Common myeloid progenitor, CD34-positive (primary cell): ENCODE measurements around the gene LRP1B.

Experiments used
- CTCF ChIA-PET: fragments of 350-600 bp; sonication (Branson Sonifier 250); formaldehyde crosslinking; loops from one replicate; lab custom pipeline; 2021; ENCODE audit warnings: antibody characterized with exemption; lab: Charles Lee
- POLR2A ChIA-PET: fragments of 350-600 bp; sonication (Branson Sonifier 250); formaldehyde crosslinking; loops from one replicate; lab custom pipeline; 2021; ENCODE audit warnings: antibody characterized with exemption; lab: Charles Lee
- DNase-seq, 3 donors: peaks; one replicate each; pipeline versions ENCODE4 v3.0.0 to v3.0.0-alpha.2; 2013
- H3K27ac ChIP-seq, 2 experiments: 1 replicate in 1 of 2; 2 replicates in 1 of 2; pipeline ENCODE4 v1.7.0; 2013; ENCODE audit warnings: inconsistent platforms in 2 of 2, low read length in 2 of 2, mild to moderate bottlenecking in 2 of 2, low read depth in 1 of 2, moderate library complexity in 1 of 2; ENCODE audit not compliant: severe bottlenecking in 2 of 2, insufficient read depth in 1 of 2, poor library complexity in 1 of 2
- H3K27me3 ChIP-seq, 5 experiments: replicated peaks in 2 of 5; 1 replicate in 3 of 5; 2 replicates in 2 of 5; pipeline versions ENCODE4 v1.6.1 to v1.7.0; 2013; ENCODE audit warnings: low read length in 4 of 5, mild to moderate bottlenecking in 2 of 5, moderate library complexity in 2 of 5, inconsistent platforms in 1 of 5; ENCODE audit not compliant: insufficient read depth in 5 of 5, control insufficient read depth in 4 of 5
- H3K36me3 ChIP-seq, 4 experiments: 1 replicate in 2 of 4; 2 replicates in 2 of 4; pipeline versions ENCODE4 v1.6.1 to v1.7.0; 2013; ENCODE audit warnings: low read length in 3 of 4, control low read depth in 1 of 4, mild to moderate bottlenecking in 1 of 4; ENCODE audit not compliant: control insufficient read depth in 4 of 4, insufficient read depth in 4 of 4
- H3K4me1 ChIP-seq, 4 experiments: 1 replicate in 3 of 4; 2 replicates in 1 of 4; pipeline versions ENCODE4 v1.6.1 to v1.7.1; 2013; ENCODE audit warnings: low read length in 3 of 4, mild to moderate bottlenecking in 3 of 4, control low read depth in 1 of 4, inconsistent platforms in 1 of 4, moderate library complexity in 1 of 4; ENCODE audit not compliant: control insufficient read depth in 4 of 4, insufficient read depth in 4 of 4; ENCODE audit errors: control extremely low read depth in 1 of 4
- H3K4me3 ChIP-seq, 7 experiments: 1 replicate in 4 of 7; 2 replicates in 3 of 7; pipeline versions ENCODE4 v1.5.1 to v1.7.0; 2013; ENCODE audit warnings: mild to moderate bottlenecking in 7 of 7, low read length in 6 of 7, moderate library complexity in 6 of 7, inconsistent platforms in 2 of 7, low read depth in 2 of 7, control low read depth in 1 of 7; ENCODE audit not compliant: insufficient read depth in 4 of 7, control insufficient read depth in 1 of 7; ENCODE audit errors: extremely low read depth in 1 of 7
- H3K9me3 ChIP-seq, 5 experiments: 1 replicate in 4 of 5; 2 replicates in 1 of 5; pipeline versions ENCODE4 v1.6.1 to v1.7.1; 2013; ENCODE audit warnings: low read length in 4 of 5, mild to moderate bottlenecking in 2 of 5, inconsistent platforms in 1 of 5, low read depth in 1 of 5, moderate library complexity in 1 of 5; ENCODE audit not compliant: control insufficient read depth in 4 of 5, insufficient read depth in 2 of 5; ENCODE audit errors: control extremely low read depth in 1 of 5
- WGBS: methylation state at CpG from one replicate; pipeline ENCODE4 v1.1.5; 2013; ENCODE audit not compliant: insufficient coverage; 5-methylcytosine and 5-hydroxymethylcytosine counted together

The LRP1B gene

DNA sequence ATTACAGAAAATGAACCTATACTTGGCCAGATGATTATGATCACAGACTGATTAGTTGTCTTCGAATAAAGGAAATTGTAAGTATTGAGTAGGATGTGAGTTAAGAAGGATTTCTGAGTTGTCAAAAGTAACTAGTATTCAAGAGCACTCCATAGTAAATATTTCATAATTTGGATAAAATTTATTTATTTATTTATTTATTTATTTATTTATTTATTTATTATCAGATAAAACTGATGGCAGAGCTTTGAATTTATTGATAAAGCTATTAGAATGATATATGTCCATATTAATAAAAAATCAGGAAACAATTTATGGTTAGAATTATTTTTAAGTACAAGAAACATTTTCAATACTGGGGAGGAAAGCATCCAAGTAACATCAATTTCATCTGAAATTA is 1634.1 kb downstream of the LRP1B start:
- H3K27ac ChIP-seq, result no peak overlapping the region
- no peaks in the 10 kb centered on the region for H3K9me3 ChIP-seq
- CTCF ChIA-PET, result no interaction called here
- no peaks in the 10 kb centered on the region for H3K4me1 ChIP-seq
- H3K36me3 ChIP-seq, result no peaks in the 10 kb centered on the region
- no CpG with 5 or more reads among the region's 1 CpG for WGBS
- POLR2A ChIA-PET, result no interaction called here
- DNase-seq, result no peak
- no peaks in the 10 kb centered on the region for H3K27me3 ChIP-seq
- H3K4me3 ChIP-seq, result no peak overlapping the region

DNA sequence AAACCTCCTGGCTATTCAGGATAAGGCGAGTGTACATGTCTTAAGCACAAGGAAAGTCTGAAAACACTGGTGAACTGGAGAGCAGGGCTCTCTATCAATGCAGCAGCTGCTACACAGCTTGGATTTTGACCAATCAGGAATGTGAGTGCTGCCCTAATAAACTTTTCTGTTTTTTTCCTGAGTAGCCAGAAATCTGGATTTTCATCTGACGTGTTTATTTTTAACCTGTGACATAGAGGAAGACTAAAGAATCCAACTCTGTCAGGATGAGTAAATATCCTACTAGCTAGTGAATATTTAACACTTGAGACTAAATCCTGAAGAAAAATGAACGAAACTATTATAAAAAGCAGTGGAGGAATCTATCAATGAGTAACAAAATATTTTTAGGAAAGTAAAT is 1638.9 kb downstream of the LRP1B start:
- H3K4me1 ChIP-seq, result no peaks in the 10 kb centered on the region
- H3K36me3 ChIP-seq, result no peaks in the 10 kb centered on the region
- H3K27me3 ChIP-seq, result no peaks in the 10 kb centered on the region
- no peak overlapping the region for H3K27ac ChIP-seq
- no peak overlapping the region for H3K4me3 ChIP-seq
- 100% methylated on average over 1 of the region's 3 CpGs for WGBS
- ChIA-PET CTCF (no interaction called here), POLR2A (no interaction called here)
- H3K9me3 ChIP-seq, result no peaks in the 10 kb centered on the region
- no peak for DNase-seq

DNA sequence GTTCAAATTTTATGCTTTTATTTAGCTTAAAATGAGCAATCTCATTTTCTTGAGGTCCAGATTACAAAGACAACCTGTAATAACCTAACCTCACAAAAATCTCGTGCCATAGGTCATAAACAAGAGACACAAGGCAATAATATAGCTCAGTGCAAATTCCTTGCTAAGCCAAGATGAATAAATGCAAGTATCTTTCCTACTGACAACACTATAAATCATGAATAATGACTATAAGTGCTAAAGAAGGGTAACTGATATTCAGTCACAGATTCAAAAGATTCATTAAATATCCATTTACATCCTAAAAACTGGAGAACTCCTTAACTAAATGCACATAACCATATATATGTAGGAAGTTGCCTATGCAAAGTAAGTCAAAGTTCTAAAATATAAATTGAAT is 1641.6 kb downstream of the LRP1B start:
- H3K27me3 ChIP-seq, result no peaks in the 10 kb centered on the region
- H3K4me1 ChIP-seq, result no peaks in the 10 kb centered on the region
- DNase-seq, result no peak
- ChIA-PET POLR2A (no interaction called here), CTCF (no interaction called here)
- H3K4me3 ChIP-seq, result no peak overlapping the region
- no peak overlapping the region for H3K27ac ChIP-seq
- H3K36me3 ChIP-seq, result no peaks in the 10 kb centered on the region
- WGBS, result no CpG with 5 or more reads among the region's 1 CpG
- H3K9me3 ChIP-seq, result no peaks in the 10 kb centered on the region

DNA sequence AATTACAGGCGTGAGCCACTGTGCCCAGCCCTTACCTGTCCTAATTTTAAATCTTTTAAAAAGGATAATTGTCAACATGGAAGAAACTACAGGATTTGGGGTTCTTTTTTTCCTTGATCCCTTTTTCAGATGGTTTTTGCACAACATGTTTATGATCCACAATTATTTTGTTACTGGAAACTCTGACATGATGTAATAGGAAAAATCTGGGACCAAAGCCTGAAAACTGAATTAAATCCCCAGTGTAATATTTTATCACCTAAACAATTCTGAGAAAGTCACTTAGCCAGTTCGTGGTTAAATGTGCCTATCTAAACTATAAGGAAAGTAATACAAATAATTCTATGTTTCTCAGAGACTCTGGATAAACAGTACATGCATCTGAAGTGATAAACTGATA is 1649.7 kb downstream of the LRP1B start:
- no peak for DNase-seq
- CTCF ChIA-PET, result no interaction called here

DNA sequence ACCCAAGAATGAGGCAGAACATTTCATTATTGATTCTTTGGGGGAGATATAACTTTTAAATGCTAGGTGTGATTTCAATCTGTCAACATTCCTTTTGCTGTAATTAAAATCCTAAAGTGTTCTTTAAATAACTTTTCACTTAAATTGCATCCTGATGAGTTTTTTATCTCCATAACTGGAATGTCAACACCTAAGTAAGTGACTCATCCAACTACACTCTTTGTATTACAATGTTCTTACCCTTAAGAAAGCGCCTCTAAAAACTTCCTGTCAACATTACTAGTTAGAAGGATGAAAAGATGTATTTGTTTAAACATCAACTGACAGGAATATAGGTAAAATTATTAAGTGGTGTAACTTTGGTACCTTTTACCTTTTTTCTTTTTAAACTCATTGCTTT is 1657.0 kb downstream of the LRP1B start:
- CTCF ChIA-PET, result no interaction called here
- DNase-seq, result no peak
- Histone ChIP-seq H3K36me3 (no peaks in the 10 kb centered on the region), H3K4me1 (no peaks in the 10 kb centered on the region), H3K27me3 (no peaks in the 10 kb centered on the region), H3K27ac (no peak overlapping the region), H3K9me3 (no peaks in the 10 kb centered on the region), H3K4me3 (no peak overlapping the region)
- POLR2A ChIA-PET, result no interaction called here
- WGBS, result no CpG with 5 or more reads among the region's 1 CpG

More for the DNA sequence above, 1649.7 kb downstream of the LRP1B start:
- H3K27me3 ChIP-seq, result no peaks in the 10 kb centered on the region
- POLR2A ChIA-PET, result no interaction called here
- no peak overlapping the region for H3K27ac ChIP-seq
- H3K36me3 ChIP-seq, result no peaks in the 10 kb centered on the region
- H3K4me3 ChIP-seq, result no peak overlapping the region
- WGBS, result no CpG with 5 or more reads among the region's 2 CpGs
- no peaks in the 10 kb centered on the region for H3K4me1 ChIP-seq
- no peaks in the 10 kb centered on the region for H3K9me3 ChIP-seq

DNA sequence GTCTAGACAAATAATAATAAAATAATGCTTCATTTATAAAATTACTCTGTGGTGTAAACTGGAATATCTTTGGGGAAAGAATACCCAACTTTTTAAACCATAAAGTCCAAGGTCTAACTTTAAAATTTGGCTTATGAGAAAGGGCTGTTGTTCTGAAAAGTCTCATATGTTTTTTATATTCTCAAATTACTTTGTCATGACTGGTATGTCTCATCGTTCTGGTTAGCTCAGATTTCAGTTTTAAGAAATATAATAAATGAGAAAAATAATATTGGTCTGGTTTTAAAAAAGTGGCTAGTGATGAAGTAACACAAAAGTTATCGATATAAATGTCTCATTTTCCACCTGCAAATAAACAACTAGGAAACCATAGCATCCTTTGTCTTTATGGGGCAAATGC is 1658.1 kb downstream of the LRP1B start:
- POLR2A ChIA-PET, result no interaction called here

DNA sequence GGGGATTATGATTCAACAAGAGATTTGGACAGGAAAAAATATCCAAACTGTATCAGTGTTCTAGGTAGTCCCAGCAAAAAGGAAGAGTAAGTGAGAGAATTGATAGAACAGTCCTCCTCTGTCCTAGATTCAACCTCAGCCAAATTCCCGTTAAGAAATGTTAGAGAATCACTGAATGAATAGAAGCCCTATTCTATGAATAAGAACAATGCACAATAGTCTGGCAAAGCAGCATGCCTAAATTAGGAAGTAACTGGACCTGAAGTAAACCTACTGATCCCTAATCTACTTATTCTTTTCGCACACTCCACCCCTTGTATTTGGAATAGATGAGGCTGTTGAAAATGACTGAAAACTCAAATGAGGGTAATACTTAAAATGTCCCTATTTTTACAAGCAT is 1665.5 kb downstream of the LRP1B start:
- Histone ChIP-seq H3K9me3 (no peaks in the 10 kb centered on the region), H3K4me3 (no peak overlapping the region), H3K27ac (no peak overlapping the region), H3K36me3 (no peaks in the 10 kb centered on the region), H3K27me3 (no peaks in the 10 kb centered on the region), H3K4me1 (no peaks in the 10 kb centered on the region)
- CTCF ChIA-PET, result no interaction called here
- POLR2A ChIA-PET, result no interaction called here
- no peak for DNase-seq
- no CpG with 5 or more reads among the region's 2 CpGs for WGBS

More for the DNA sequence above, 1658.1 kb downstream of the LRP1B start:
- no peaks in the 10 kb centered on the region for H3K27me3 ChIP-seq
- no peak for DNase-seq
- CTCF ChIA-PET, result no interaction called here
- no peaks in the 10 kb centered on the region for H3K4me1 ChIP-seq
- no peak overlapping the region for H3K4me3 ChIP-seq
- H3K36me3 ChIP-seq, result no peaks in the 10 kb centered on the region
- no CpG with 5 or more reads among the region's 2 CpGs for WGBS
- H3K9me3 ChIP-seq, result no peaks in the 10 kb centered on the region
- H3K27ac ChIP-seq, result no peak overlapping the region
